WTC11 (cell line): ENCODE results near the gene MTRF1.

Experiments
- AFF4 ChIP-seq: sonication (generic); formaldehyde crosslinking; IDR thresholded peaks from 2 replicates; pipeline ENCODE4 v1.8.1; 2023; ENCODE audit warnings: mild to moderate bottlenecking, missing genetic modification reagents, borderline replicate concordance
- ATF3 ChIP-seq: sonication (generic); formaldehyde crosslinking; conservative IDR thresholded peaks from 2 replicates; pipeline ENCODE4 v1.8.1; 2022; ENCODE audit warnings: mild to moderate bottlenecking, missing genetic modification reagents
- CTCF ChIP-seq: fragments of 200-600 bp; IDR thresholded peaks from 2 replicates; pipeline ENCODE4 v1.8.0; 2022; ENCODE audit warnings: antibody characterized with exemption
- E2F1 ChIP-seq: sonication (generic); formaldehyde crosslinking; IDR thresholded peaks from 2 replicates; pipeline ENCODE4 v1.8.0; 2022; ENCODE audit warnings: mild to moderate bottlenecking, missing genetic modification reagents
- ZBTB21 ChIP-seq: sonication (generic); formaldehyde crosslinking; IDR thresholded peaks from 2 replicates; pipeline ENCODE4 v1.8.1; 2023; ENCODE audit warnings: mild to moderate bottlenecking, missing genetic modification reagents, borderline replicate concordance
- ZNF263 ChIP-seq: sonication (generic); formaldehyde crosslinking; IDR thresholded peaks from 2 replicates; pipeline ENCODE4 v1.8.1; 2022; ENCODE audit warnings: low read depth, mild to moderate bottlenecking, moderate library complexity, missing genetic modification reagents
- ZNF281 ChIP-seq: sonication (generic); formaldehyde crosslinking; IDR thresholded peaks from 2 replicates; pipeline ENCODE4 v1.8.0; 2023; ENCODE audit warnings: mild to moderate bottlenecking, missing genetic modification reagents

- no peak for TF ChIP-seq ZBTB21
- TF ChIP-seq AFF4 = no peak
- TF ChIP-seq CTCF = no peak
- TF ChIP-seq E2F1 = no peak
- no peak for TF ChIP-seq ZNF281 (CRISPR knock-in tag)
- no peak for TF ChIP-seq ATF3
- TF ChIP-seq ZNF263 (CRISPR knock-in tag) = no peak
These were observed 63.2 kb downstream of the MTRF1 start for GRCh38 chr13:41200126-41200525.
